Posterior vena cava (tissue), 2 donors: ENCODE measurements around the gene SVIL. TPM values are rescaled to one million over a fixed set of nuclear protein-coding genes. Genes with fewer than 3 reads are reported as not detected.
A peak's percentile ranks its signal among the peaks of the same experiment; 100 is the strongest.

Experiments used
- DNase-seq: peaks from one replicate; pipeline ENCODE4 v3.0.0-alpha.2; 2020; ENCODE audit warnings: low spot score
- intact Hi-C, 2 donors: fragments of 100-400 bp; cut with DNase I; formaldehyde crosslinking; loops; one replicate each; pipeline versions ENCODE4 v1.14.1 to v1.14.2; 2022 to 2023
- total RNA-seq, 2 donors: library from RNA; stranded (reverse); fragmentation: NEBNext Ultra II Directional; extraction: Animal tissue kit (Norgen Biotek cat#: 25700); gene quantifications; one replicate each; pipeline ENCODE4 v1.2.1, GENCODE V29; 2021
- donor health status: DM: yes; HTN: yes; CAD: no.
- donor health status: DM: yes; HTN: yes; CAD: no.

SVIL gene
- total RNA-seq, 2 donors from 2014 or later: 300 to 417 TPM

- DNase-seq: no peak
- intact Hi-C loops: no loop called here
Measured at GRCh38 chr10:29656451-29656992, 21.8 kb upstream of the SVIL start.

GRCh38 chr10:29652192-29652591 lies 17.4 kb upstream of the SVIL start:
- intact Hi-C loops: no loop called here
- DNase-seq: no peak

- DNase-seq: no peak
- intact Hi-C loops: no loop called here
Measured at GRCh38 chr10:29651767-29652166, 17.0 kb upstream of the SVIL start.

GRCh38 chr10:29650552-29650944 lies 15.8 kb upstream of the SVIL start:
- intact Hi-C loops: no loop called here
- DNase-seq: no peak

- intact Hi-C loops: no loop called here
- DNase-seq: no peak
Measured at GRCh38 chr10:29649561-29650551, 15.1 kb upstream of the SVIL start.

GRCh38 chr10:29648983-29649268 lies 14.2 kb upstream of the SVIL start:
- DNase-seq: no peak
- intact Hi-C loops: no loop called here

GRCh38 chr10:29648114-29648982 lies 13.6 kb upstream of the SVIL start:
- DNase-seq: no peak
- intact Hi-C loops: no loop called here

- intact Hi-C loops: no loop called here
- DNase-seq: no peak
Measured at GRCh38 chr10:29647478-29647877, 12.7 kb upstream of the SVIL start.

GRCh38 chr10:29646960-29647461 lies 12.2 kb upstream of the SVIL start:
- DNase-seq: no peak
- intact Hi-C loops: no loop called here

GRCh38 chr10:29646238-29646902 lies 11.6 kb upstream of the SVIL start:
- intact Hi-C loops: no loop called here
- no peak for DNase-seq

- peak; percentile 88 for DNase-seq
Measured at GRCh38 chr10:29643771-29644501, 9.2 kb upstream of the SVIL start.

GRCh38 chr10:29642990-29643389 lies 8.2 kb upstream of the SVIL start:
- DNase-seq: no peak
- intact Hi-C loops: no loop called here

More at GRCh38 chr10:29643771-29644501, 9.2 kb upstream of the SVIL start:
- intact Hi-C loops: no loop called here

GRCh38 chr10:29637537-29637936 lies 2.8 kb upstream of the SVIL start:
- DNase-seq: no peak
- intact Hi-C loops: loop anchor here in 1 of 2 donors (10.0 kb wide), 1 partner anchor 97 kb away; no protein-coding TSS in a partner anchor

- intact Hi-C loops: loop anchor here in 1 of 2 donors (10.0 kb wide), 1 partner anchor 99 kb away; no protein-coding TSS in a partner anchor
- DNase-seq: no peak
Measured at GRCh38 chr10:29636178-29636577, 1.4 kb upstream of the SVIL start.

- intact Hi-C loops: loop anchor here in 1 of 2 donors (10.0 kb wide), 1 partner anchor 99 kb away; no protein-coding TSS in a partner anchor
- no peak for DNase-seq
Measured at GRCh38 chr10:29635711-29636144, 957 bp upstream of the SVIL start.

- intact Hi-C loops: loop anchor here in 1 of 2 donors (10.0 kb wide), 1 partner anchor 101 kb away; no protein-coding TSS in a partner anchor
- no peak for DNase-seq
Measured at GRCh38 chr10:29634105-29634504, 666 bp downstream of the SVIL start.

- intact Hi-C loops: loop anchor here in 1 of 2 donors (10.0 kb wide), 1 partner anchor 104 kb away; no protein-coding TSS in a partner anchor
Measured at GRCh38 chr10:29631049-29631339, 3.8 kb downstream of the SVIL start.

More at GRCh38 chr10:29631049-29631339, 3.8 kb downstream of the SVIL start:
- no peak for DNase-seq
